H1 (cell line): ENCODE data around the gene CACNA2D3. TPM values are rescaled to one million over a fixed set of nuclear protein-coding genes. Genes with fewer than 3 reads are reported as not detected.

Experiments
- BRCA1 ChIP-seq: IDR thresholded peaks from 2 replicates; pipeline ENCODE4 v1.6.1; 2012; ENCODE audit warnings: low read depth, low read length, improper control_type of control experiment
- HDAC2 ChIP-seq, 2 experiments: fragments of 300-600 bp in 1 of 2; sonication (generic) in 1 of 2; IDR thresholded peaks; 2 replicates each; pipeline ENCODE4 v1.6.1; 2011 to 2012; ENCODE audit warnings: low read depth in 2 of 2, low read length in 2 of 2, mild to moderate bottlenecking in 2 of 2, moderate library complexity in 2 of 2, borderline replicate concordance in 1 of 2, inconsistent platforms in 1 of 2
- MAFK ChIP-seq: IDR thresholded peaks from 2 replicates; pipeline ENCODE4 v1.6.1; 2012; ENCODE audit warnings: low read depth, mild to moderate bottlenecking, improper control_type of control experiment, low read length
- NRF1 ChIP-seq: IDR thresholded peaks from 2 replicates; pipeline ENCODE4 v1.6.1; 2011; ENCODE audit warnings: mild to moderate bottlenecking, low read depth, low read length, improper control_type of control experiment
- RBBP5 ChIP-seq: IDR thresholded peaks from 2 replicates; pipeline ENCODE4 v1.7.1; 2012; ENCODE audit warnings: low read depth, mild to moderate bottlenecking, inconsistent platforms, low read length, moderate library complexity, borderline replicate concordance
- RFX5 ChIP-seq: IDR thresholded peaks from 2 replicates; pipeline ENCODE4 v1.6.1; 2011; ENCODE audit warnings: low read depth, low read length, improper control_type of control experiment, borderline replicate concordance
- polyA plus RNA-seq, 7 experiments: library from polyadenylated mRNA; depleted of rRNA in 3 of 7; stranded (reverse) in 5 of 7; unstranded in 2 of 7; fragments of >200 nt in 5 of 7; fragments of 200-250 nt in 2 of 7; gene quantifications; 1 replicate in 5 of 7; 2 replicates in 1 of 7; 4 replicates in 1 of 7; pipeline versions ENCODE4 v1.2.1 to v1.2.3, GENCODE V29; 2011 to 2013; ENCODE audit warnings: missing spikeins in 2 of 7, mixed read lengths in 2 of 7
- total RNA-seq: library from RNA; stranded (reverse); fragmentation: NEBNext Ultra II Directional; extraction: Animal tissue kit (Norgen Biotek cat#: 25700); gene quantifications from 2 replicates; pipeline ENCODE4 v1.2.1, GENCODE V29; 2021

Gene CACNA2D3
- total and polyA plus RNA-seq, 2 of the 8 experiments (the other 6 are each of a cell fraction or from before 2014, with no cell fraction given) = 1.5 to 1.8 TPM

GRCh38 chr3:54784021-54784420 lies 661.7 kb downstream of the CACNA2D3 start (continued):
- TF ChIP-seq NRF1 (no peak), BRCA1 (no peak), RBBP5 (no peak), HDAC2 (IDR thresholded peaks at IDR 0.05; ENCODE audit: borderline replicate concordance in 1 of 2, low read depth in 2 of 2, low read length in 2 of 2) (no peak), RFX5 (no peak), MAFK (no peak)
